Adrenal gland (tissue), 12 donors: Measurements from ENCODE around the gene RAP1A. TPM values are rescaled to one million over a fixed set of nuclear protein-coding genes. Genes with fewer than 3 reads are reported as not detected.

ENCODE experiments used
- DNase-seq, 7 donors: peaks; one replicate each; pipeline ENCODE4 v3.0.0-alpha.2; 2019 to 2020
- H3K27ac ChIP-seq, 5 donors: fragments of 200-600 bp; sonication (generic) in 4 of 5; 1 replicate in 3 of 5; 2 replicates in 2 of 5; pipeline versions ENCODE4 v1.5.1 to v1.8.0; 2016 to 2020; ENCODE audit warnings: mild to moderate bottlenecking in 1 of 5
- H3K27me3 ChIP-seq: fragments of 200-600 bp; 2 replicates; pipeline ENCODE4 v1.8.0; 2021
- H3K36me3 ChIP-seq, 2 donors: fragments of 200-600 bp; replicated peaks in 1 of 2; 1 replicate in 1 of 2; 2 replicates in 1 of 2; pipeline versions ENCODE4 v1.5.1 to v1.8.0; 2018 to 2022
- H3K4me1 ChIP-seq, 2 donors: fragments of 200-600 bp; replicated peaks in 1 of 2; 1 replicate in 1 of 2; 2 replicates in 1 of 2; pipeline versions ENCODE4 v1.5.1 to v1.8.0; 2018 to 2021
- H3K4me3 ChIP-seq, 4 donors: fragments of 200-600 bp; sonication (generic) in 3 of 4; one replicate each; pipeline ENCODE4 v1.5.1; 2016 to 2018
- H3K9me3 ChIP-seq, 3 donors: fragments of 200-600 bp; sonication (generic) in 1 of 3; replicated peaks in 1 of 3; 1 replicate in 2 of 3; 2 replicates in 1 of 3; pipeline versions ENCODE4 v1.5.1 to v1.8.0; 2016 to 2021
- CTCF ChIP-seq, 6 experiments: fragments of 450-650 bp in 4 of 6; fragments of 200-600 bp in 2 of 6; sonication (generic) in 1 of 6; IDR thresholded peaks; 1 replicate in 5 of 6; 2 replicates in 1 of 6; pipeline versions ENCODE4 v1.5.1 to v1.8.0; 2016 to 2021; ENCODE audit warnings: antibody characterized with exemption in 6 of 6, mild to moderate bottlenecking in 2 of 6, moderate library complexity in 1 of 6
- POLR2A ChIP-seq, 2 donors: fragments of 450-650 bp; IDR thresholded peaks; one replicate each; pipeline ENCODE4 v1.6.1; 2017; ENCODE audit warnings: antibody characterized with exemption in 2 of 2, mild to moderate bottlenecking in 2 of 2, moderate library complexity in 1 of 2
- WGBS, 4 donors: extraction: QIAGEN DNeasy Blood & Tissue Kit in 2 of 4; methylation state at CpG; one replicate each; pipeline versions ENCODE4 v1.1.5 to v1.1.7; 2013 to 2017; 5-methylcytosine and 5-hydroxymethylcytosine counted together
- intact Hi-C, 2 donors: fragments of 100-400 bp; cut with DNase I; formaldehyde crosslinking; loops; one replicate each; pipeline versions ENCODE4 v1.14.1 to v1.15.0; 2022 to 2023
- polyA plus RNA-seq, 3 donors: library from polyadenylated mRNA; stranded (reverse); fragments of 200-250 nt in 2 of 3; fragments of 350-450 nt in 1 of 3; fragmentation: Illumina TruSeq in 1 of 3; extraction: RNeasy Lipid Tissue Mini Kit (QIAGEN cat#74804) in 1 of 3; gene quantifications; one replicate each; pipeline ENCODE4 v1.2.3, GENCODE V29; 2013 to 2014
- total RNA-seq, 9 donors: library from RNA; depleted of rRNA in 4 of 9; stranded (reverse); fragments of >200 nt in 4 of 9; fragments of 120-200 nt in 1 of 9; fragmentation: NEBNext Ultra II Directional in 1 of 9; extraction: Animal tissue kit (Norgen Biotek cat#: 25700) in 1 of 9; gene quantifications; one replicate each; pipeline versions ENCODE4 v1.1.0 to v1.2.4, GENCODE V29; 2013 to 2023
- donor health status: healthy with polysubstance abuse.
- donor health status: Bipolar disorder and iron deficiency.
- donor health status: DM: yes; HTN: yes; CAD: no.
- donor health status: DM: no; HTN: no; CAD: no.
- donor health status: DM: no; HTN: no; CAD: no.
- donor health status: DM: yes; HTN: yes; CAD: no.

RAP1A gene
- total and polyA plus RNA-seq, 12 donors: 23.1 to 157 (median 60.2) TPM

DNA sequence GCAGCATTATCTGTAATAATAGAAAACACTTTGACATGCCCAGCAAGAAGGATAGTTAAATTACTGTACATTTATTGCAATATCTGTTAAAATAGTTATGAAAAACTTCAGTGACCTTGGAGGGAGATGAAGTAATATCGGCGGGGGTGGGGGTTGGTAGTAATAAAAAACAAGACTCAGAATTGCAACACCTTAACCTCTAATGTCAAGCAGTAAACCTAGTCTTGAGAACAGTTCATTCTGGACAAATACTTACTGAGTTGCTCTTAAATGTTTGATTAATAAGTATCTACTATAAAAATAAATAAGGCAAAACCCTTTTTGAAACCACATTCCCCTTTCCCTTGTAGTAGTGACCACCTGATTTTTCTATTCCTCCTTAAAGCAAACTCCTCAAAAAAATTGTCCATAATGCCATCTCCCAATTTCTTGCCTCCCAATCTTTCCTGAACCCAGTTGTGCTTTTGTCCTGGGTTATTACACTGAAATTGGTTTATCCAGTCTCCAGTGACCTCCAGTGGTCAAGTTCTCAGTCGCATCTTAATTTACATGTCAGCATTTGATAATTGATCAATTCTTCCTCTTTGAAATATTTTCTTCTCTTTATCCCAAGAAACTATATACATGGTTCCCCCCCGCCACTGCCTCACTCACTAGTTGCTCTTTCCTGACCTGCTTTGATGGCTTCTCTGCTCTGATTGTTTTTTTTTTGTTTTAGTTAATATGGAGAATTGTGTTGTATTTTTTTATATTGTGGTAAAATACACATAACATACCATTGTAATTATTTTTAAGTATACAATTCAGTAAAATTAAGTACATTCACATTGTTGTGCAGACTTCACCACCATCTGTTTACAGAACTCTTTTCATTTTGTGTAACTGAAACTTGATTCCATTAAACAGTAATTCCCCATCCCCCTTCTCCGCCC, 36.8 kb downstream of the RAP1A start:
- H3K4me1 ChIP-seq: peaks cover 21 to 50% of the 10 kb centered on the region in 2 donors
- H3K27ac ChIP-seq: peak overlapping the region in 3 of 5 donors; percentile 38 to 42 (median 41)
- H3K9me3 ChIP-seq: no peaks in the 10 kb centered on the region
- intact Hi-C loops: loop anchor here (5.0 to 10.0 kb wide), 2 partner anchors 142 to 149 kb away; no protein-coding TSS in a partner anchor
- peak; percentile 25 to 64 (median 45) for DNase-seq
- H3K27me3 ChIP-seq: no peaks in the 10 kb centered on the region
- no peaks in the 10 kb centered on the region for H3K36me3 ChIP-seq
- 35 to 39% (median 36%) methylated on average over 5 of the region's 5 CpGs for WGBS, 4 donors
- H3K4me3 ChIP-seq: no peak overlapping the region
- no peak for TF ChIP-seq POLR2A (IDR thresholded peaks at IDR 0.05)
- peak; percentile 41 to 85 (median 72) for TF ChIP-seq CTCF (IDR thresholded peaks at IDR 0.05)

GRCh38 chr1:111658622-111659021, 39.0 kb downstream of the RAP1A start:
- WGBS, 4 donors: 68 to 75% (median 71%) methylated on average over 5 of the region's 5 CpGs
- no peaks in the 10 kb centered on the region for H3K27me3 ChIP-seq
- no peak overlapping the region for H3K27ac ChIP-seq
- peaks cover 21 to 50% of the 10 kb centered on the region in 2 donors for H3K4me1 ChIP-seq
- H3K36me3 ChIP-seq: no peaks in the 10 kb centered on the region
- H3K4me3 ChIP-seq: no peak overlapping the region
- H3K9me3 ChIP-seq: no peaks in the 10 kb centered on the region
- DNase-seq: no peak
- no peak for TF ChIP-seq CTCF (IDR thresholded peaks at IDR 0.05)
- no peak for TF ChIP-seq POLR2A (IDR thresholded peaks at IDR 0.05)
- intact Hi-C loops: loop anchor here (5.0 to 10.0 kb wide), 2 partner anchors 144 to 151 kb away; no protein-coding TSS in a partner anchor

DNA sequence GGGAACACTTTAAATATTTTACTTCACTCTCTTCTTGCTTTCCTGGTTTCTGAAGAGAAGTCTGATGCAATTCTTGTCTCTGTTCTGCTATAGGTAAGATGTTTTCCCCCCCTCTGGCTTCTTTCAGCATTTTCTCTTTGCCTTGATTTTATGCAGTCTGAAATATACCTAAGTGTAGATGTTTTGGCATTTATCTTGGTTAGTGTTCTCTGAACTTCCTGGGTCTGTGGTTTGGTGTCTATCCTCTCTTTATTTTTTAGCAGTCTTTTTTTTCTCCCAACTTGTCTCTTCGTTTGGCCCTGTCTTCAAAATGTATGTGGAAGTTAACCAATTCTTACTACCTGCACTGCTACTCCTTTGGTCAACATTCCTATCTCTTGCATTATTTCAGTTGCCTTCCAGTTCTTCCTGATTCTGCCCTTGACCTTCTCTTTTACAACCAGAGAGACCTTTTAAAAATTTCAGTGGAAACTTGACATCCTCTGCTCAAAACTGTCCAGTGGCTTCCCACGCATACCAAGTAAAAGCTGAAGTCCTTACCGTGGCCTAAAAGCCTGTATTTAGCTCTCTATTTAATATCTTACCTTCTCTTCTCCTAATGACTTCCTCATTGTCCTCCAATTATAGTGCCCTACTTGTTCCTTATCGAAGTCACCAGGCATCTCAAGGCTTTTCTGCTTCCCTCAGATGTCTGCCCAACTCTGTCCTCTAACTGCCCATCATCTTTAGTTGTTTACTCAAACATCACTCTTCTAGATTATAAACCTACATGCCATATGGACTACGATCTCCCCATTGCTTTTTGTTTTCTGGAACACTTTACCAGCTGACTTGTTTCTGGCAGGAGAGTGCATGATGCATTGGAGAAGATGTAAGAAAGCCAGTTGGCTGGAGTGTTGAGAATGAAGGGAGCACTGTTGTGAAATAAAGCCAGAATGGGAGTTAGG, 40.9 kb downstream of the RAP1A start:
- Histone ChIP-seq H3K9me3 (no peaks in the 10 kb centered on the region), H3K36me3 (no peaks in the 10 kb centered on the region), H3K4me3 (no peak overlapping the region), H3K4me1 (peaks cover 21 to 58% of the 10 kb centered on the region in 2 donors), H3K27ac (peak overlapping the region in 3 of 5 donors; percentile 29 to 71 (median 64)), H3K27me3 (no peaks in the 10 kb centered on the region)
- intact Hi-C loops: no loop called here
- TF ChIP-seq POLR2A (IDR thresholded peaks at IDR 0.05) (no peak), CTCF (IDR thresholded peaks at IDR 0.05) (no peak)
- no peak for DNase-seq
- WGBS, 4 donors: 22 to 32% (median 28%) methylated on average over 5 of the region's 5 CpGs

GRCh38 chr1:111664652-111665051, 45.1 kb downstream of the RAP1A start:
- Histone ChIP-seq H3K36me3 (no peaks in the 10 kb centered on the region), H3K27ac (no peak overlapping the region), H3K27me3 (no peaks in the 10 kb centered on the region), H3K9me3 (no peaks in the 10 kb centered on the region), H3K4me3 (no peak overlapping the region), H3K4me1 (peaks cover 21 to 50% of the 10 kb centered on the region in 2 donors)
- DNase-seq: no peak
- intact Hi-C loops: no loop called here
- TF ChIP-seq POLR2A (IDR thresholded peaks at IDR 0.05) (no peak), CTCF (IDR thresholded peaks at IDR 0.05) (no peak)
- 59 to 75% (median 66%) methylated on average over 1 of the region's 1 CpG for WGBS, 4 donors
